Activated naive CD8-positive, alpha-beta T cell treated with anti-CD3 and anti-CD28 coated beads, Interleukin-2, amount 10 ng/mL, durations not matched to agents 7 days and 5 days (primary cell): ENCODE measurements around the gene MAVS. TPM values are rescaled to one million over a fixed set of nuclear protein-coding genes. Genes with fewer than 3 reads are reported as not detected.
"Not testable (repeated sequence)": the region's sequence is repeated elsewhere in the genome, so short reads cannot be mapped to it uniquely, and the experiment has no call there.

ENCODE experiments used
- ATAC-seq: fragments of 150-1000 bp; cut with Tn5 transposase; one replicate; pipeline ENCODE4 v1.10.0; 2021; ENCODE audit warnings: low read depth, moderate library complexity
- POLR2A ChIA-PET: fragments of 350-600 bp; sonication (Branson Sonifier 250); formaldehyde crosslinking; loops from one replicate; lab custom pipeline; 2021; ENCODE audit warnings: antibody characterized with exemption; lab: Charles Lee
- DNase-seq: peaks from one replicate; pipeline ENCODE4 v3.0.0; 2021
- H3K27ac Mint-ChIP-seq: one replicate; pipeline ENCODE4 v1.8.0; 2022; ENCODE audit warnings: mild to moderate bottlenecking, mixed read lengths
- H3K27me3 Mint-ChIP-seq: one replicate; pipeline ENCODE4 v1.8.0; 2022; ENCODE audit warnings: mild to moderate bottlenecking, moderate library complexity, mixed read lengths
- H3K36me3 Mint-ChIP-seq: one replicate; pipeline ENCODE4 v1.8.0; 2021; ENCODE audit warnings: mild to moderate bottlenecking, mixed read lengths
- H3K4me1 Mint-ChIP-seq: one replicate; pipeline ENCODE4 v1.8.0; 2021; ENCODE audit warnings: mixed read lengths
- H3K4me3 Mint-ChIP-seq: one replicate; pipeline ENCODE4 v1.8.0; 2022; ENCODE audit warnings: mild to moderate bottlenecking, moderate library complexity, mixed read lengths
- H3K9me3 Mint-ChIP-seq: one replicate; pipeline ENCODE4 v1.8.0; 2021; ENCODE audit warnings: mixed read lengths
- total RNA-seq, 2 experiments: library from RNA; stranded (reverse); gene quantifications; one replicate each; pipeline ENCODE4 v1.2.3, GENCODE V29; 2021

The MAVS gene
- total RNA-seq, 2 experiments from 2014 or later: 36.3 to 36.8 TPM

DNA sequence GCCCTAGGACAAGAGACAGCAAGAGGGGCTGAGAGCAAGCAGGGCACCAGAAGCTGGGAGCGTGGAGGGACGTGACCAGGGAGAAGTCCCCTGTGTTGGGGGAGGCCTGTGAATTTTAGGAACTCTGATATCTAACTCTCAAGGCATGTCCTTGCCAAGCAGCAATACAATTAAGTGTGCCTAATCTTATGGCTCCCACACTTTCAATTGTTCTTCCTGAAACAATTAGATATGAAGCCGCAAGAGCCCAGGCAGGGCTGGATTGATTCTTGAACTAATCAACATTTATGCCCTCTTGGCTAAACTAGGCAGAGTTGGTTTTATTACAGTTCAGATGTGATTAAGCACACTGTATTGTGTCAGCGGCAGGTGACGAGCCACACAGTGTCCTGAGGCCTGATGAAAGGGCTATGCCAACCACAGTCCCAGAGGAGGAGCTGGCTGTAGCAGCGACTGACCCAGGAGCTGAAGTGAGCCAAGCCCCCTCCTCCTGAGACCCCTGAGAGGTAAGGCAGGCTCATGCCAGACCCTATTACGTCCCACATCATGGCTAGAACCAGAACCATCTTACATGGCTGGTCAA is 4.2 kb upstream of the MAVS start:
- H3K27me3 Mint-ChIP-seq: no peaks in the 10 kb centered on the region
- H3K9me3 Mint-ChIP-seq: no peaks in the 10 kb centered on the region
- POLR2A ChIA-PET: no interaction called here
- H3K36me3 Mint-ChIP-seq: peaks cover 2% of the 10 kb centered on the region
- ATAC-seq (no peak), DNase-seq (no peak)
- H3K4me1 Mint-ChIP-seq: peaks cover 16% of the 10 kb centered on the region
- no peak overlapping the region for H3K4me3 Mint-ChIP-seq
- H3K27ac Mint-ChIP-seq: no peak overlapping the region

DNA sequence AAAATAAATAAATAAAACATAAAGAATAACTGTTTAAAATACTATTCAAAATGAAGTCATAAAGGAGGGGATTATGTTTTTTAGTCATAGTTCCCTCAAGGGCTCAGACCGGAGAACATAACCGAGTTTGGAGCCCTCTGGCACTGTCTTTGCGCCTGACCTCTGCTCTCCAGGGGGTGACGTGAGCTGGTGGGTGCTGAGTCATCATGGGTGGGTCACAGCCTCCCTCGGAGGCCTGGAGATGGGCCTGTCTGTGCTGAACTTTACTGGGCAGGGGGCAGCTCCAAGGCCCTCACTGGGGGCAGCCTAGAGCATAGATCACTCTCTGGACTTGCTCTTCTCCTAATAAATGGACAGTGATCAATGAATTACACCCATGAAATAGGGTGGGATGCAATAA is 3.1 kb upstream of the MAVS start:
- no peaks in the 10 kb centered on the region for H3K27me3 Mint-ChIP-seq
- H3K27ac Mint-ChIP-seq: no peak overlapping the region
- POLR2A ChIA-PET: no interaction called here
- no peaks in the 10 kb centered on the region for H3K9me3 Mint-ChIP-seq
- peaks cover 2% of the 10 kb centered on the region for H3K36me3 Mint-ChIP-seq
- H3K4me1 Mint-ChIP-seq: peaks cover 23% of the 10 kb centered on the region
- DNase-seq (no peak), ATAC-seq (no peak)
- no peak overlapping the region for H3K4me3 Mint-ChIP-seq

DNA sequence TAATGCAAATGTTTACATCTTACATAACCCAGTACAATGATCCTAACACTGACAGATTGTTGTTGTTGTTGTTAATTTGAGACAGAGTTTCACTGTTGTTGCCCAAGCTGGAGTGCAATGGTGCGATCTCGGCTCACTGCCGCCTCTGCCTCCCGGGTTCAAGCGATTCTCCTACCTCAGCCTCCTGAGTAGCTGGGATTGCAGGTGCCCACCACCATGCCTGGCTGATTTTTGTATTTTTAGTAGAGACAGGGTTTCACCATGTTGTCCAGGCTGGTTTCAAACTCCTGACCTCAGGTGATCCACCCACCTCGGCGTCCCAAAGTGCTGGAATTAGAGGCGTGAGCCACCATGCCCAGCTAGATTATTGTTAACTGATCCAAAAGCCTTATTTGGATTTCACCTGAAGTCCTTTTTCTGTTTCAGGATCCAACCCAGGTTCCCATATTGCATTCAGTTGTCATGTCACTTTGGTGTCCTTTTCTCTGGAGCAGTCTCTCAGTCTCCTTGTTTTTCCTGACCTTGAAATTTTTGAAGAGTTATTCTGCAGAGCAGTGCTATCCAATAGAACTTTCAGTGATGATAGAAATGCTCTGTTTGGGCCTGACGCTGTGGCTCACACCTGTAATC is 2.5 kb upstream of the MAVS start:
- not testable (repeated sequence) for H3K27me3 Mint-ChIP-seq, ATAC-seq, H3K36me3 Mint-ChIP-seq, H3K4me3 Mint-ChIP-seq, DNase-seq, H3K27ac Mint-ChIP-seq, H3K9me3 Mint-ChIP-seq
- H3K4me1 Mint-ChIP-seq: peaks cover 24% of the 10 kb centered on the region
- POLR2A ChIA-PET: interaction anchor here (0.8 kb wide), 1 partner anchor 10 kb away, joined by 4 read pairs; no protein-coding TSS in a partner anchor

DNA sequence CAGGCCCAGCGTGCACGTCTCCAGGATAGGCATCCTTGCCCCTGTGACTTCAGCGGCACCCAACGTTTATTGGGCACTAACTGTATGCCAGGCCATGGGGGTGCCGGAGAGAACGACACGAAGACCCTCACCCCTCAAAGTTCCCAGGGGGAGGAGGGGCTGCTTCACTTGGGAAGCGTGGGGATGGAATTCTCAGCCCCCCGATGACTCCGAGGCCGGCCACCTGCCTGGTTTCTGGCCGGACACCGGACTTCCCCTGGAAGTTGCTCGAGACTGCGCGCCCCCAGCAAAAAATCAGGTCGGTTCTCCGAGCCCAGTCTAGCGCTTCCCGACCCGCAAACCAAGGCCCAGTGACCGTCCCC is 275 bp upstream of the MAVS start:
- peak overlapping the region; percentile 89 for H3K27ac Mint-ChIP-seq
- H3K36me3 Mint-ChIP-seq: peaks cover 5% of the 10 kb centered on the region
- POLR2A ChIA-PET: no interaction called here
- peak overlapping the region; percentile 89 for H3K4me3 Mint-ChIP-seq
- no peaks in the 10 kb centered on the region for H3K9me3 Mint-ChIP-seq
- H3K27me3 Mint-ChIP-seq: no peaks in the 10 kb centered on the region
- no peak for DNase-seq
- no peak for ATAC-seq
- peaks cover 22% of the 10 kb centered on the region for H3K4me1 Mint-ChIP-seq

- Mint-ChIP-seq H3K36me3 (peaks cover 5% of the 10 kb centered on the region), H3K27ac (peak overlapping the region; percentile 73), H3K9me3 (no peaks in the 10 kb centered on the region), H3K4me1 (peaks cover 22% of the 10 kb centered on the region), H3K27me3 (no peaks in the 10 kb centered on the region), H3K4me3 (peak overlapping the region; percentile 89)
- no peak for ATAC-seq
- no peak for DNase-seq
- POLR2A ChIA-PET: interaction anchor here (0.6 to 1.0 kb wide), 3 partner anchors 27 to 60 kb away, joined by 3 to 4 read pairs (median 3); partner anchors contain the start of genes AP5S1 and CENPB
Observed at GRCh38 chr20:3847429-3847940, 851 bp downstream of the MAVS start.

GRCh38 chr20:3848565-3848964 is 1.9 kb downstream of the MAVS start:
- H3K4me3 Mint-ChIP-seq: peak overlapping the region; percentile 89
- peaks cover 5% of the 10 kb centered on the region for H3K36me3 Mint-ChIP-seq
- no peaks in the 10 kb centered on the region for H3K9me3 Mint-ChIP-seq
- DNase-seq (no peak), ATAC-seq (no peak)
- H3K4me1 Mint-ChIP-seq: peaks cover 22% of the 10 kb centered on the region
- H3K27ac Mint-ChIP-seq: peak overlapping the region; percentile 5
- POLR2A ChIA-PET: no interaction called here
- no peaks in the 10 kb centered on the region for H3K27me3 Mint-ChIP-seq

DNA sequence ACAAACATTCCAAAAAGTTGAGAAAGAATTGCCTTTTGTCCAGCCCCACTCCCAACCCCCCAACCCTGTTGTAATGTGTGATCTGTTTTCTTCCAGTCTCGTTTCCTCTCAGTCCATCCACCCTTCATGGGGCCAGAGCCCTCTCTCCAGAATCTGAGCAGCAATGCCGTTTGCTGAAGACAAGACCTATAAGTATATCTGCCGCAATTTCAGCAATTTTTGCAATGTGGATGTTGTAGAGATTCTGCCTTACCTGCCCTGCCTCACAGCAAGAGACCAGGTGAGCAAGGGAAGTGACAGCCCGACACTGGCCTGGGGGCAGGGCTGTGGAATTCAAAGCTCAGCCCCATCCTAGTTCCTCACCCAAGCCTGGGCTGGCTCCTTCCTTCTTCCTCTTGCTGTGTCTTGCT is 7.8 kb downstream of the MAVS start:
- Mint-ChIP-seq H3K4me1 (peaks cover 8% of the 10 kb centered on the region), H3K27ac (peak overlapping the region; percentile 3), H3K4me3 (no peak overlapping the region), H3K9me3 (no peaks in the 10 kb centered on the region), H3K27me3 (no peaks in the 10 kb centered on the region), H3K36me3 (peaks cover 17% of the 10 kb centered on the region)
- ATAC-seq: no peak
- DNase-seq: no peak
- POLR2A ChIA-PET: interaction anchor here (0.9 to 1.5 kb wide), 3 partner anchors 34 to 104 kb away, joined by 3 to 8 read pairs (median 5); partner anchors contain the start of genes AP5S1 and CENPB

GRCh38 chr20:3857405-3857804 is 10.8 kb downstream of the MAVS start:
- Mint-ChIP-seq H3K27ac (no peak overlapping the region), H3K27me3 (no peaks in the 10 kb centered on the region), H3K4me1 (peaks cover 6% of the 10 kb centered on the region), H3K9me3 (no peaks in the 10 kb centered on the region), H3K36me3 (peaks cover 30% of the 10 kb centered on the region), H3K4me3 (no peak overlapping the region)
- DNase-seq (no peak), ATAC-seq (no peak)
- POLR2A ChIA-PET: no interaction called here

GRCh38 chr20:3858689-3859088 is 12.1 kb downstream of the MAVS start:
- Mint-ChIP-seq H3K27ac (no peak overlapping the region), H3K9me3 (no peaks in the 10 kb centered on the region), H3K27me3 (no peaks in the 10 kb centered on the region), H3K36me3 (peaks cover 38% of the 10 kb centered on the region), H3K4me3 (no peak overlapping the region), H3K4me1 (peaks cover 6% of the 10 kb centered on the region)
- POLR2A ChIA-PET: interaction anchor here (0.6 to 0.7 kb wide), 4 partner anchors 13 to 119 kb away, joined by 3 read pairs; partner anchors contain the start of genes AP5S1 and CENPB
- ATAC-seq (no peak), DNase-seq (no peak)

GRCh38 chr20:3861191-3861590 is 14.6 kb downstream of the MAVS start:
- Mint-ChIP-seq H3K36me3 (peaks cover 31% of the 10 kb centered on the region), H3K27me3 (no peaks in the 10 kb centered on the region), H3K4me3 (no peak overlapping the region), H3K9me3 (no peaks in the 10 kb centered on the region), H3K4me1 (no peaks in the 10 kb centered on the region), H3K27ac (no peak overlapping the region)
- DNase-seq (no peak), ATAC-seq (no peak)
- POLR2A ChIA-PET: no interaction called here

DNA sequence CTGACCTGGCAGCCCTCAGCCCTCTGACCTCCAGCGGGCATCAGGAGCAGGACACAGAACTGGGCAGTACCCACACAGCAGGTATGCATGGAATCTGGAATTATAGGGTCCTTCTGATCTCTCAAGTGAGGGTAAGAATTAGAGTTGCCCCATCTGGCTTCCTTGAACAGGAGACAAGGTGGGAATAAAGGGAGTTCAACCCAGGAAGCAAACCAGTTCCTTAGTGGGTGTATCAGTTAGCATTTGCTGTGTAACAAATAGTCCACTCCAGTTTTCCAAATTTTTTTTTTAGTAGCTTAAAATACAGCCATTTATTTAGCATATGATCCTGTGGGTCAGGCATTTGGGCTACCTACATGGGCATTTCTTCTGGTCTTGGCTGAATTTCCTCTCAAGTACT is 15.7 kb downstream of the MAVS start:
- ATAC-seq (no peak), DNase-seq (no peak)
- POLR2A ChIA-PET: no interaction called here
- no peaks in the 10 kb centered on the region for H3K4me1 Mint-ChIP-seq
- no peak overlapping the region for H3K4me3 Mint-ChIP-seq
- H3K27ac Mint-ChIP-seq: no peak overlapping the region
- no peaks in the 10 kb centered on the region for H3K9me3 Mint-ChIP-seq
- H3K27me3 Mint-ChIP-seq: no peaks in the 10 kb centered on the region
- H3K36me3 Mint-ChIP-seq: peaks cover 31% of the 10 kb centered on the region

DNA sequence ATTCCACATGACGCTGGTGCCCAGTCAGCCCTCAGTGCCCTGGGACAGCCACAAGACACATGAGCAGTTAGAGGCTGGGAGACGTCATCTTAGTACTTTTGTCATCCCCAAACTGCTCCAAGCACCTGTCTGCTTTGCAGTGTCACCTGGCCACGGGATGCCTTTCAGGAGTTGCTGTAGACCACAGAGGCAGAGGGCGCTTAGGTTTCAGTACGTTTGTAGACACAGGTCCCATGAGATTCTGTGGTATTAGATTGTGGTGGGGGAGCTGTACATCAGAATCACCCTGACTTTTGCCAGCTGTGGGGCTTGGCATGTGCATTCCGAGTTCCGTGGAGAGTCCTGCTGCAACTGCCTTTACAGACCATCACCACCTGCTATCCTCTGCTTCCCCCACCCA is 16.7 kb downstream of the MAVS start:
- Mint-ChIP-seq H3K27me3 (no peaks in the 10 kb centered on the region), H3K36me3 (peaks cover 28% of the 10 kb centered on the region), H3K27ac (no peak overlapping the region), H3K4me3 (no peak overlapping the region), H3K9me3 (no peaks in the 10 kb centered on the region), H3K4me1 (no peaks in the 10 kb centered on the region)
- DNase-seq (no peak), ATAC-seq (no peak)
- POLR2A ChIA-PET: no interaction called here

DNA sequence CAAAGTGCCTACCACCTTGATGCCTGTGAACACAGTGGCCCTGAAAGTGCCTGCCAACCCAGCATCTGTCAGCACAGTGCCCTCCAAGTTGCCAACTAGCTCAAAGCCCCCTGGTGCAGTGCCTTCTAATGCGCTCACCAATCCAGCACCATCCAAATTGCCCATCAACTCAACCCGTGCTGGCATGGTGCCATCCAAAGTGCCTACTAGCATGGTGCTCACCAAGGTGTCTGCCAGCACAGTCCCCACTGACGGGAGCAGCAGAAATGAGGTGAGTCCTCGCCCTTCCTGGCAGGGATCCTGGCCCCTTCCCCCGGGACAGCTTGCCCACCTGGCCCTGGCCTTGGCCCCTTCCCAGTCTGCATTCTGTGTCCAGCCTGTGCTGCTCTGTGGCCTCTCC is 17.9 kb downstream of the MAVS start:
- Mint-ChIP-seq H3K4me3 (no peak overlapping the region), H3K27ac (no peak overlapping the region), H3K9me3 (no peaks in the 10 kb centered on the region), H3K4me1 (no peaks in the 10 kb centered on the region), H3K36me3 (peaks cover 28% of the 10 kb centered on the region), H3K27me3 (no peaks in the 10 kb centered on the region)
- no peak for DNase-seq
- POLR2A ChIA-PET: no interaction called here
- no peak for ATAC-seq
